Measurements from ENCODE around the gene MYO9A.
A peak's percentile ranks its signal among the peaks of the same experiment; 100 is the strongest.

MYO9A gene

DNA sequence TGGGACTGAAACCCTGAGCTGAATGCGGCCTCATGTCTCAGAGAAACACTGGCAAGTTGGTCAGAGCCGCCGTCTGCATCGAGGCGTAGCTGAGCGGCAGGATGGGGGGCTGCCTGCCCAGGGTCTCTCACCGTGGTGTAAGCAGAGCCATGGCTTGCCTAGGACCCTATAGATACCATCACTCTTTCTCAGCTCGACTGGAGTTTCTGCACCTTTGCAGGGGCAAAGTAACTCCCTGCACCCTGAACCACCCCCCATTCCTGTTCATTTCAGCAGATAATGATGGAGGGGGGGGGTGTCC is 336.0 kb downstream of the MYO9A start:
- DNase-seq (ENCODE audit: low read depth), result no peak

DNA sequence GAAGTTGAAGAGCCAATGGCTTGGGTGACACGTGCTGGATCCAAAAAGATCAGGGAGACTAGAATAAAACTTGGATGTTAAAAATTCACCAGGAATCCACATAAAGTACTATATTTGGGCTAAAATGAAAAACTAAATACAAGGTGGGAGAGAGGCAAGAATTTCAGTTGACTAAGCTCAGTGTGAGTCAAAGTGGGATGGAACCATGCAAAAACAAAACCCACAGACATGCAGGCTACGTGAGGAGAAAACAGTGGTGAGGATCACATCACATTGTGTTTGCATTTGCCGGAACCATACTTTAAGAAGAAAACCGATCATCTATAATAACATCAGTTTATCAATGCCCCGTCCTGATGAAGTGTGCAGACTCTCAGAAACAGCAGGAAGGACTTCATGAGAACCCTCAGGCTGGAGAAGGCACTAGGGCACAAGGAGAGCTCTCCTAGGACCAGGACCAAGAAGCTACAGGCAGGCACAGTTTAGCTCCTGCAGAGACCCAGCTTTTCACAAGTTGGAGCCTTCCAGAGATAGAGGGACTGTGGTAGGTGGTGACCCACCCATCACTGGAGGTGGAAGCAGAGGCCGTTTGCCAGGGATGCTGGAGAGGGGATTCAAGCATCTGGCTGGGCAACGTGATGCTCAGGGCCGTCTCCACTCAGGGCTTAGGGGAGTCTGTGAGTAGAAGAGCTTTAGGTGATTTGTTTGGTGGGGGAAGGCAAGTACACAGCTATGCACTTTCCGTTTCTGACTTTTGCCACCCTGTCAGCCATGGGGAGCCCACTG is 336.6 kb downstream of the MYO9A start:
- DNase-seq (ENCODE audit: low read depth), result peak; percentile 47

DNA sequence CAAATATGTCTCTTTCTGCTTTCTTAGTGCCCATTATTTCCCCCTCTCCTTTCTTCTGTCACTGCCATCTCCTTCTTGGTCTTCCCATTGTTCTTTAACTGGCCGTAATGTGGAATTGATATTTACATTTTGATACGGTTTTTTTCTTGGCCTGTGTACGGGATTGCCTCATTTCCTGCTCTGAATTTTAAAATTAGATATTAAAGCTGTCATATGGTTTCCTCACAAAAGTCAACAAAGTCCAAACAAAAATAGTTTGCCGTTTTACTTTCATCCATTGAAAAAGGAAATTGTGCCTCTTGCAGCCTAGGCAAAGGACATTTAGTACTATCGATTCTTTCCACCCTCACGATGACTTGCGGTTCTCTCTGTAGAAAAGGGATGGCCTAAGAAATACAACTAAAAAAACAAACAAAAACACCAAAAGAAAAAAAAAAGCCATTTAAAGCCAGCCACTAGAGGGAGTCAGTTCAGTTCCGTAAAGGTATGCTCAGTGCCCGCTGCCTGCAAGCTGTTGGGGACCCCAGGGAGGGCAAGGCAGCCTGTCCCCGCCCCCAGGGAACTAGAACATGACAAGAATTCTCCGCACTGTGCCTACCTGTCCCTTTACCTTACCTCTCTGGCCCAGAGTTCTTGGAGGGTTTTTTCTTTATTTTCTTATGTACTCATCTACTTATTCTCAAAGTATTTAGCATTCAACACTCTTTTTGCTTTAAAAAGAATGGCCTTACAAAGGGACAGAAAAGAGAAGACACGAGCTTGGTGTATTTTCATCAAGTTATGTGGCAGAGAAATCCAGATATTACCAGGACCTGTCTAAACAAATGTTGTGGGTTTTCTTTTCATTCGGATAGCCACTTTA is 337.6 kb downstream of the MYO9A start:
- peak; percentile 71 for DNase-seq (ENCODE audit: low read depth)

DNA sequence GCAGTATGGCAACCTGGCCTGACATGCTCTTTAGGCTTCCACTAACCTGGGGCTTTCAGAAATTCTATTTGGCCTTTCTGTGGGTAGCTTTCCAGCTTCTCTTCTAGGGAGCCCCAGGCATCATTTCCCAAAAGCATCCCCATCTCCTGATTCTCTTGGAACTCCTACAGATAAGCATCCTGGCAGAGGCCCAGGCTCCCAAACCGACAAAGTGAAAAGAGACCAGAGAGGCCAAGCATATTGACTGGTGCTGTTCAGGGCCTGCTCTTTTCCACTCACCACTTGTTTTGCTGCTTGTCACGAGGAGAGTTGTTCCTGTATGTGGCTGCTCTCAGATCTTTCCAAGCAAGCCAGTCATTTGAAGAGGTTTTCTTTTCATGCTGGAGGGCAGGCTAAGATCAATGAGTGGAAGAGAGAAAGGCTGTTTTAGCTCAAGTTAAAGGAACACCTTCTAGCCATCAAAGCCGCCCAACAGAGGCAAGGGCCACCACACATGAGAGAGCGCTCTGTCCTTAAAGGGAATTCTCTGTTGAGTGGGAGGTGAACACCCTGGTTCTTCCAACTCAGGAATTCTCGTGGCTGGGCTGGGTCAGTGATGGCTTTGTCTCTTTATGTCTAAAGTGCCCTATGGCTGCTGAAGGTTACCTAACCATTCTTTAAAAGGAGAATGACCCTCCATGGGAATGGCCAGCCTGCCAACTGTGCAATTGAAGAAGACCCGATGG is 338.7 kb downstream of the MYO9A start:
- no peak for DNase-seq (ENCODE audit: low read depth)

DNA sequence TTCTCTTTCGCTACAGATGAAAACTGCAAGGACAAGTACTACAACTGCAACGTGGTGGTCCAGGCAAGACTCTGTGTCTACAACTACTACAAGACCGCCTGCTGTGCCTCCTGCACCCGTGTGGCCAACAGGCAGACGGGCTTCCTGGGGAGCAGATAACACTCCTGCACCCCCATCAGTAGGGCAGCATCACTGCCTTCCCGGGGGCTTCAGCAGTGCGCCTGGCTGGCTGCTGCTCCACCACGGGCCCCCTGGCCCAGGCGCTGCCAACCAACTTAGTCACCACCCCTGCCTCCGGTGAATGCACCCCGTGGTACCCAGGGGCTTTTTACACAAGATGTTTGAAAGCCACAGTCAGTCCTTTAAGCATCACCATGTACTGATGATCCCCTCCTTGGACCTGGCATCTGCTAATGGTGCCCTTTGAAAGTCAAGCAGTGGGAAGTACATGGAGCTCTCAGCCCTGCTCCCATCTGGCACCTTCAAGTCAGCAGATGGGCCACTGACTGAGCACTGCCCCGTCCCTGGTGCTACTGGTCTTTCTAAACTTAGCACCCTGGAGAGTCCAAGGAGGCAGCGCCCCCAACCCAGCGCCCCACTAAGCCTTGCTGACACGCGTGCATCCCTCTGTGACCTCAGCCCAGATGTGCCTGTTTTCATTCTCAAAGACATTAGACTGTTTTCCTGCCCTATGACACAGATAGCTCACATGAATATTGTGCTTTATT is 340.6 kb downstream of the MYO9A start:
- no peak for DNase-seq (ENCODE audit: low read depth)

DNA sequence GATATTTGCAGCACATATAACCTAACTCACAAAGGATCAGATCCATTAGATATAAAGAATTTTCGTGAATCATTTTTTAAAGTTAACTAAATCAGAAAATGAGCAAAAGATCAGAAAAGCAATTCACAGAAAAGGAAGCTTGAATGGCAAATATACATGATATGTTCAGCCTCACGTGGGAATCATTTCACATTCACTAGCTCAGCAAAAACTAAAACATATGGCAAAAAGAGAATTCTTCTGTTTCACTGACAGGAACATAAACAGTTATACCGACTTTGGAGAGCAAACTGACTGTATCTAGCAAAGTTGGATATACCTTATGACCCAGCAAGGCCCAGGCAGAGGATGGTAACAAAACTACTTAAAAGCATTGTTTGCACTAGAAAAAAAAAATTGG is 341.6 kb downstream of the MYO9A start:
- no peak for DNase-seq (ENCODE audit: low read depth)

DNA sequence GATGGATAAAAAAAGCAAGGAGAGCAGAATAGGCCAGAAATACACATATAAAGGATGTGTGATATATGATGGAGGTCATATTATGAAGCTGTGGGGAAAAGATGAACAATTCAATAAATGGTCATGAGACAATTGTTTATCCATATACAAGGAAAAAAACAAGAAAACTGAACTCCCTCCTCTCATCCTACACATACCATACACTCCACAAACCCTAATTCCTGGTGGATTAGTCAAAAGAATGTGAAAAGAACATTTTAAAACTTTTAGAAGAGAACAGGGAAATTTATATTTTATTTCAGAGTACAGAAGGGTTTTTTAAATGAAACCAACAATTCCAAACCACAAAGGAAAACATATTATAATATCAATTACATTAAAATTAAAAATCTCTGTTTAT is 342.1 kb downstream of the MYO9A start:
- DNase-seq (ENCODE audit: low read depth), result no peak

DNA sequence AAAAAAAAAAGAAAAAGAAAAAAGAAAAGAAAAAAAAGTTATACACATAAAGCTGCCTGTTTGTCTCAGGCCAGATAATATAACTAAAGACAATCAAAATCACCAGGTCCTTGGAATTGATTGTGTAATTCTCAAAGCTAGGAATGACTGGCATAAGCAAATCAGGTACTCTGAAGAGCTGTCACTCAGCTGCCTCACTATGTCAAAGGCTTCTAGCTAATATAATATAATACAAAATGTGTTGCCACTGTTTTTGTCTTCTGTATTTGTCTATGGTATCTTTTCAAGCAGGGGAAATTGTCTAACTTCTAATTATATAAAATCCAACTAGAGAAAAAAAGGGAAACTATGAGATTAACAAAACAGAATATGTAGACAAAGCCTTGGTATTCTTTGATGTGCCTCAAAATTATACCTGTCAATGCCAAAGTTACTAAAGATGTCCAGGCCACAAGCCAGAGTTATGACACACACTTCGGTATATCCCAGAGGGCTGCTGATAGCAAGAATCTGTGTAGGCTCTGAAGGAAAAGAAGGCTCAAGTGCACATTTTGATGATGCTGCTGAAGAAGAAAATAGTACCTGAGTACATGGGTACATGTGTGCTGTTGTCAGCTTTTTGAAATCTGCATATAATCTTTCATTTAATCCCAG is 344.6 kb downstream of the MYO9A start:
- DNase-seq (ENCODE audit: low read depth), result no peak

Measured in iris pigment epithelial cell (primary cell).